Measurements from ENCODE around the gene EEFSEC. TPM values are rescaled to one million over a fixed set of nuclear protein-coding genes. Genes with fewer than 3 reads are reported as not detected.

Gene EEFSEC
- polyA plus RNA-seq, 1 donor (not counting 4 experiments of a cell fraction or from before 2014, with no cell fraction given) = 8.7 TPM

DNA sequence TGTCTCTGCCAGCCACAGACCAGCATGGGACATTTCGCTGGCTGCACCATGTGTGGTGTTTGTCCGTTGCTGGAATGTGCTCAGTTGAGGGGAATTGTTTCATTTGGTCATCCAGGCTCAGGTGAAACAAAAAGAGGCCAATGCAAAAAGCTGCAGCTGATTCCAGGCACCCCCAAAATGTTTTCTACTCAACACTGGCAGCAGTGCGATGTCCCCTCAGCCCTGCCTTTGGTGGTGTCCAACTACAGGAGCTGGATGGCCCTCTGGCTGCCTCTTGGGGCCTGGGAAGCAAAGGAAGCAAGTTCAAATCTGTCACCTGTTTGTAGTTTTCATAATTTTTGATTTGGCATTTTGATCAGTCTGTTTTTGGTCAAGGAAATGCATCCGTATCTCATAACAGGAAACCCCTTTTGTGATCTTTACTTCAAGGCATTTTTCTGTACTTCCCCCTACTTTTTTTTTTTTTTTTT is 141.8 kb downstream of the EEFSEC start:
- Histone ChIP-seq H3K9me1 (ENCODE audit: control insufficient read depth, extremely low read depth, insufficient read depth, low read length) (no peaks in the 10 kb centered on the region), H3K4me3 (ENCODE audit: control insufficient read depth in 2 of 3, extremely low read depth in 1 of 3, insufficient read depth in 2 of 3, low read depth in 1 of 3, low read length in 3 of 3) (no peak overlapping the region), H3K27ac (ENCODE audit: control insufficient read depth, insufficient read depth, low read length) (no peak overlapping the region), H3K79me2 (ENCODE audit: control insufficient read depth, insufficient read depth, low read length) (no peaks in the 10 kb centered on the region), H2AFZ (ENCODE audit: control insufficient read depth, low read length) (no peak overlapping the region), H3K27me3 (ENCODE audit: control insufficient read depth, extremely low read depth, insufficient read depth, low read length) (no peaks in the 10 kb centered on the region), H3K9ac (ENCODE audit: control insufficient read depth, extremely low read depth, insufficient read depth, low read length) (no peak overlapping the region), H4K20me1 (ENCODE audit: control insufficient read depth, extremely low read depth, insufficient read depth, low read length) (no peaks in the 10 kb centered on the region), H3K4me2 (ENCODE audit: control insufficient read depth, extremely low read depth, insufficient read depth, low read depth, low read length) (no peak overlapping the region), H3K36me3 (ENCODE audit: control insufficient read depth in 2 of 2, extremely low read depth in 1 of 2, insufficient read depth in 2 of 2, low read length in 2 of 2) (peaks cover 0 to 3% of the 10 kb centered on the region in 2 experiments), H3K9me3 (ENCODE audit: control insufficient read depth, low read depth, low read length) (no peaks in the 10 kb centered on the region), H3K4me1 (ENCODE audit: control insufficient read depth, extremely low read depth, insufficient read depth, low read length) (peaks cover 7% of the 10 kb centered on the region)
- no peak for TF ChIP-seq EZH2 (IDR thresholded peaks at IDR 0.05; ENCODE audit: low read length)
- TF ChIP-seq, protein P1, sequence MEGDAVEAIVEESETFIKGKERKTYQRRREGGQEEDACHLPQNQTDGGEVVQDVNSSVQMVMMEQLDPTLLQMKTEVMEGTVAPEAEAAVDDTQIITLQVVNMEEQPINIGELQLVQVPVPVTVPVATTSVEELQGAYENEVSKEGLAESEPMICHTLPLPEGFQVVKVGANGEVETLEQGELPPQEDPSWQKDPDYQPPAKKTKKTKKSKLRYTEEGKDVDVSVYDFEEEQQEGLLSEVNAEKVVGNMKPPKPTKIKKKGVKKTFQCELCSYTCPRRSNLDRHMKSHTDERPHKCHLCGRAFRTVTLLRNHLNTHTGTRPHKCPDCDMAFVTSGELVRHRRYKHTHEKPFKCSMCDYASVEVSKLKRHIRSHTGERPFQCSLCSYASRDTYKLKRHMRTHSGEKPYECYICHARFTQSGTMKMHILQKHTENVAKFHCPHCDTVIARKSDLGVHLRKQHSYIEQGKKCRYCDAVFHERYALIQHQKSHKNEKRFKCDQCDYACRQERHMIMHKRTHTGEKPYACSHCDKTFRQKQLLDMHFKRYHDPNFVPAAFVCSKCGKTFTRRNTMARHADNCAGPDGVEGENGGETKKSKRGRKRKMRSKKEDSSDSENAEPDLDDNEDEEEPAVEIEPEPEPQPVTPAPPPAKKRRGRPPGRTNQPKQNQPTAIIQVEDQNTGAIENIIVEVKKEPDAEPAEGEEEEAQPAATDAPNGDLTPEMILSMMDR (optimal IDR thresholded peaks at IDR 0.05 in 1 of 3, IDR thresholded peaks at IDR 0.05 in 1 of 3, conservative IDR thresholded peaks at IDR 0.05 in 1 of 3; ENCODE audit: extremely low read depth in 1 of 3, insufficient read depth in 2 of 3, low read length in 3 of 3) = no peak
- DNase-seq (ENCODE audit: low read depth, low spot score) = no peak
- no peak for FAIRE-seq
- dilution Hi-C loops (cut with MboI; ENCODE audit: extremely low pct_ligation_motif_present, low sequenced_read_pairs) = no loop called here

DNA sequence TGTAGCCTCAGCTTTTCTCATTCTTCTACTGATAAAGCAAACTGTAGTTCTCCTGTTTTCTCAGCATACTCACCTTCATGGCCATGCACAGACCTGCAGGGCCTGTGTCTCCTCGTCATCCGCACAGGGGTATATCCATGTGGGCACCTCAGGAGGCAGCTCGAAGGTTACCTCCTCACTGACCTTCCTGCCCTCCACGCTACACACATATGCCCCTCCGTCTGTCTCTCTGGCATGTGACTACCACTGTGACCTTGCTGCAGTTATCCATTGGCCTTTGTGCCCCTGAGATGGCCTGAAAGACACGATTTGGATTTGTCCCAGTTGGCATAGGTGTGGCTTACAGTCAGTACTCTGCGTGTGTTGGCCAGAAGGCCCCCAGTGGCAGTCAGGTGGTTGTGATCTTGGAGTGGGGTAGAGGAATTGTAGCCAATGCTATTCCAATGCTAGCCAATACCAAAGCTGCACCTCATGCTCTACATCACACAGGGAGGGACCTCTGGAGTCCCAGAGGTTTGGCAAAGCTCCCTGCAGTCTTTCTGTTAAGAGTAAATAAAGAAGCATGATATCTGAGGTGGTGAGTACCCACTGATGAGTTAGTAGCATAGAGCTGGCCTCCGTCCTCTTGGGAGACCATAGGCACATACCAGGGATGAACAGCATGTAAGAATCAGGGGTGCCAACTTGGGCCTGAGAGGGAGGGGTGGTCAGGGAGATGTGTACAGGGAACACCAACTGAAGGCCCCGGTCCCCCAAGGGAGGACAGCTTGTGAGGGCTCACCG is 143.4 kb downstream of the EEFSEC start:
- dilution Hi-C loops (cut with MboI; ENCODE audit: extremely low pct_ligation_motif_present, low sequenced_read_pairs) = no loop called here
- no peak overlapping the region for H3K27ac ChIP-seq (ENCODE audit: control insufficient read depth, insufficient read depth, low read length)
- no peak for FAIRE-seq

More for the DNA sequence above, 143.4 kb downstream of the EEFSEC start:
- H3K9me1 ChIP-seq (ENCODE audit: control insufficient read depth, extremely low read depth, insufficient read depth, low read length) = no peaks in the 10 kb centered on the region
- no peak for DNase-seq (ENCODE audit: low read depth, low spot score)
- no peak for TF ChIP-seq EZH2 (IDR thresholded peaks at IDR 0.05; ENCODE audit: low read length)
- TF ChIP-seq, protein P1 (optimal IDR thresholded peaks at IDR 0.05 in 1 of 3, IDR thresholded peaks at IDR 0.05 in 1 of 3, conservative IDR thresholded peaks at IDR 0.05 in 1 of 3; ENCODE audit: extremely low read depth in 1 of 3, insufficient read depth in 2 of 3, low read length in 3 of 3) = no peak
- H3K79me2 ChIP-seq (ENCODE audit: control insufficient read depth, insufficient read depth, low read length) = no peaks in the 10 kb centered on the region
- peaks cover 7% of the 10 kb centered on the region for H3K4me1 ChIP-seq (ENCODE audit: control insufficient read depth, extremely low read depth, insufficient read depth, low read length)
- no peaks in the 10 kb centered on the region for H4K20me1 ChIP-seq (ENCODE audit: control insufficient read depth, extremely low read depth, insufficient read depth, low read length)
- H3K36me3 ChIP-seq (ENCODE audit: control insufficient read depth in 2 of 2, extremely low read depth in 1 of 2, insufficient read depth in 2 of 2, low read length in 2 of 2) = peaks cover 0 to 3% of the 10 kb centered on the region in 2 experiments
- H3K27me3 ChIP-seq (ENCODE audit: control insufficient read depth, extremely low read depth, insufficient read depth, low read length) = no peaks in the 10 kb centered on the region
- H3K9ac ChIP-seq (ENCODE audit: control insufficient read depth, extremely low read depth, insufficient read depth, low read length) = no peak overlapping the region
- H2AFZ ChIP-seq (ENCODE audit: control insufficient read depth, low read length) = no peak overlapping the region
- H3K4me2 ChIP-seq (ENCODE audit: control insufficient read depth, extremely low read depth, insufficient read depth, low read depth, low read length) = no peak overlapping the region
- H3K9me3 ChIP-seq (ENCODE audit: control insufficient read depth, low read depth, low read length) = no peaks in the 10 kb centered on the region
- H3K4me3 ChIP-seq (ENCODE audit: control insufficient read depth in 2 of 3, extremely low read depth in 1 of 3, insufficient read depth in 2 of 3, low read depth in 1 of 3, low read length in 3 of 3) = no peak overlapping the region
